Measurements from ENCODE around the gene ZNF738.
"Not testable (repeated sequence)": the region's sequence is repeated elsewhere in the genome, so short reads cannot be mapped to it uniquely, and the experiment has no call there.

ZNF738 gene

GRCh38 chr19:21358768-21359451, at the start of gene ZNF738:
ZNF738 (plus strand) TSS chr19:21359000; CDS start chr19:21359141, 141 bp downstream.
- DNase-seq, result peak; percentile 97

- DNase-seq, result not testable (repeated sequence)
Observed at GRCh38 chr19:21312807-21313206, 46.0 kb upstream of the ZNF738 start.

- no peak for DNase-seq
Observed at GRCh38 chr19:21314676-21315075, 44.1 kb upstream of the ZNF738 start.

GRCh38 chr19:21317821-21318220, 41.0 kb upstream of the ZNF738 start:
- DNase-seq, result no peak

GRCh38 chr19:21321134-21321533, 37.7 kb upstream of the ZNF738 start:
- DNase-seq, result no peak

- no peak for DNase-seq
Observed at GRCh38 chr19:21321996-21322395, 36.8 kb upstream of the ZNF738 start.

GRCh38 chr19:21322528-21322927, 36.3 kb upstream of the ZNF738 start:
- no peak for DNase-seq

GRCh38 chr19:21323000-21323399, 35.8 kb upstream of the ZNF738 start:
- DNase-seq, result no peak

GRCh38 chr19:21326169-21326568, 32.6 kb upstream of the ZNF738 start:
- DNase-seq, result no peak

GRCh38 chr19:21328406-21328805, 30.4 kb upstream of the ZNF738 start:
- DNase-seq, result no peak

- DNase-seq, result peak; percentile 94
Observed at GRCh38 chr19:21328885-21329605, 29.8 kb upstream of the ZNF738 start, which contains the start of gene ZNF708. ZNF708 (minus strand) TSS chr19:21329410; CDS start chr19:21329212, 198 bp downstream.

GRCh38 chr19:21335721-21336120, 23.1 kb upstream of the ZNF738 start:
- DNase-seq, result no peak

- not testable (repeated sequence) for DNase-seq
Observed at GRCh38 chr19:21344841-21345240, 14.0 kb upstream of the ZNF738 start.

GRCh38 chr19:21352830-21353229, 6.0 kb upstream of the ZNF738 start:
- no peak for DNase-seq

GRCh38 chr19:21362291-21362690, 3.5 kb downstream of the ZNF738 start:
- DNase-seq, result no peak

GRCh38 chr19:21383980-21384582, 25.3 kb downstream of the ZNF738 start:
- DNase-seq, result no peak

GRCh38 chr19:21396121-21396520, 37.3 kb downstream of the ZNF738 start:
- DNase-seq, result no peak

- peak; percentile 97 for DNase-seq
Observed at GRCh38 chr19:21396893-21397572, 38.2 kb downstream of the ZNF738 start, which contains the start of gene ZNF493. ZNF493 (plus strand) TSS chr19:21397133; CDS start chr19:21397238, 105 bp downstream.

GRCh38 chr19:21398851-21399250, 40.1 kb downstream of the ZNF738 start:
- no peak for DNase-seq

- DNase-seq, result no peak
Observed at GRCh38 chr19:21402303-21402985, 43.6 kb downstream of the ZNF738 start.

- DNase-seq, result no peak
Observed at GRCh38 chr19:21410166-21410565, 51.4 kb downstream of the ZNF738 start.

- no peak for DNase-seq
Observed at GRCh38 chr19:21422244-21422643, 63.4 kb downstream of the ZNF738 start.
